ENCODE measurements around the gene CD36.

CD36 gene

GRCh38 chr7:80623503-80624252 is 14.8 kb upstream of the CD36 start:
- TF ChIP-seq CTCF (IDR thresholded peaks at IDR 0.05; ENCODE audit: low read depth, low read length): no peak
- DNase-seq (ENCODE audit: extremely low read depth, low read depth): no peak

- TF ChIP-seq CTCF (IDR thresholded peaks at IDR 0.05; ENCODE audit: low read depth, low read length): no peak
- DNase-seq (ENCODE audit: extremely low read depth, low read depth): no peak
Measured at GRCh38 chr7:80624763-80625162, 13.7 kb upstream of the CD36 start.

GRCh38 chr7:80629023-80629422 is 9.4 kb upstream of the CD36 start:
- DNase-seq (ENCODE audit: extremely low read depth, low read depth): no peak
- TF ChIP-seq CTCF (IDR thresholded peaks at IDR 0.05; ENCODE audit: low read depth, low read length): no peak

GRCh38 chr7:80630608-80631405 is 7.6 kb upstream of the CD36 start:
- TF ChIP-seq CTCF (IDR thresholded peaks at IDR 0.05; ENCODE audit: low read depth, low read length): no peak
- no peak for DNase-seq (ENCODE audit: extremely low read depth, low read depth)

GRCh38 chr7:80631421-80631820 is 7.0 kb upstream of the CD36 start:
- no peak for TF ChIP-seq CTCF (IDR thresholded peaks at IDR 0.05; ENCODE audit: low read depth, low read length)
- DNase-seq (ENCODE audit: extremely low read depth, low read depth): no peak

GRCh38 chr7:80632139-80632538 is 6.3 kb upstream of the CD36 start:
- DNase-seq (ENCODE audit: extremely low read depth, low read depth): no peak
- no peak for TF ChIP-seq CTCF (IDR thresholded peaks at IDR 0.05; ENCODE audit: low read depth, low read length)

GRCh38 chr7:80632819-80633218 is 5.6 kb upstream of the CD36 start:
- no peak for TF ChIP-seq CTCF (IDR thresholded peaks at IDR 0.05; ENCODE audit: low read depth, low read length)
- no peak for DNase-seq (ENCODE audit: extremely low read depth, low read depth)
